DMS79 (cell line): ENCODE measurements around the gene RCBTB2.
A peak's percentile ranks its signal among the peaks of the same experiment; 100 is the strongest.

Experiments used
- DNase-seq: peaks from one replicate; lab custom pipeline; 2025; lab: John Stamatoyannopoulos, UW

The RCBTB2 gene

GRCh38 chr13:48448959-48449614 is 83.8 kb downstream of the RCBTB2 start:
- no peak for DNase-seq

- peak; percentile 19 for DNase-seq
Observed at GRCh38 chr13:48448285-48448958, 84.5 kb downstream of the RCBTB2 start.

- no peak for DNase-seq
Observed at GRCh38 chr13:48446464-48446863, 86.4 kb downstream of the RCBTB2 start.

GRCh38 chr13:48443442-48444208 is 89.3 kb downstream of the RCBTB2 start:
- no peak for DNase-seq
